A673 (cell line): ENCODE data around the gene ZACN.

Experiments
- CTCF ChIP-seq: fragments of 300-800, 200-600 bp; sonication (generic); conservative IDR thresholded peaks from 2 replicates; pipeline ENCODE4 v1.5.1; 2017; ENCODE audit warnings: low read depth, mild to moderate bottlenecking, antibody characterized with exemption, low read length, moderate library complexity, mixed read lengths
- EZH2 ChIP-seq: fragments of 200-600 bp; sonication (generic); IDR thresholded peaks from 2 replicates; pipeline ENCODE4 v1.6.1; 2017; ENCODE audit warnings: borderline replicate concordance, low read depth, mild to moderate bottlenecking, mixed read lengths, antibody characterized with exemption, low read length; ENCODE audit not compliant: poor library complexity, severe bottlenecking

DNA sequence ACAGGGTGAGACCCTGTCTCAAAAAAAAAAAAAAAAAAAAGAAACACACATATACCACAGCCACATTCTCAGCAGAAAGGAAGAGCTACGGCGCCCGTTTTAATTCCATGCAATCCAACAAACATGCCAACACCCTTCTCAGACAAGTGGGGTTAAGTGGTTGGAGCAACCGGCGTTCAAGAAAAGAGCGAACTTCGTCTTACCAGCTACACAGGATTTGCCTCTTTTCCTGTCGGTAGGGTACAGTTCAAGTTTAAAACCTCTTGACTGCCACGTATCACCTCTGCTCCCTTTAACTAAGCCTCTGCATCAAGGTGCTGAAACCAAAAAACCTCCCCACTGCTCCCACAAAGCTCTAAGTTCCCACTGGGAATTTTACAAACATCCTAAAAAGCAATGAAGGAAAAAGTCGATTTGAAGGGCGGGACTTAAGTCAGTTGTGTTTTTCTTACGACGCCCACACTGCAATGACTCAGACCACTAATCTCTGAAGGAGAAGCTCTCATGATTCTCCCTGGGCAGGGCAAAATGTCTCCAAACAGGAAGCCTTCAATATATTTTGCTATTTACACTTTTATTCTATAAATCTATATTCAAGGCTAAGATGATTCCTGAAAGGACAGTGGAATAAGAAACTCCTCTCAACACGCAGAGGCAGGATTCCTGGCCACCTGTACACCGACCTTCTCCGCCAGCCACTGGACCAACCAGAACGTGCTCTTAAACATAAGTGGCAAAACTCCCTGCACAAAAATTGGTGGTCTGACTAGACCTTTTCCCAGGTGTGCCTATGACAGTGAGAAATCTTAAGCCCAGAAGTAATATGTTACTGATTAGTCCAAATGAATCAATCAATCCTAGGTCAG, 25.5 kb upstream of the ZACN start:
- no peak for TF ChIP-seq CTCF
- TF ChIP-seq EZH2, result no peak
